GM19023 (cell line): ENCODE data around the gene ARID1A.

Source experiments
- ATAC-seq: cut with Tn5 transposase; IDR thresholded peaks from one replicate; pipeline ENCODE4 v1.9.1; 2021; ENCODE audit warnings: mild to moderate bottlenecking, moderate library complexity; ENCODE audit not compliant: unreplicated experiment

ARID1A gene

GRCh38 chr1:26826261-26827105 lies 130.7 kb downstream of the ARID1A start, which contains the start of gene ZDHHC18:
ZDHHC18 (plus strand) TSS chr1:26826688; CDS start chr1:26826805, 117 bp downstream.
- ATAC-seq = peak; percentile 66

- ATAC-seq = no peak
These were observed 131.3 kb downstream of the ARID1A start for GRCh38 chr1:26827106-26827604.

DNA sequence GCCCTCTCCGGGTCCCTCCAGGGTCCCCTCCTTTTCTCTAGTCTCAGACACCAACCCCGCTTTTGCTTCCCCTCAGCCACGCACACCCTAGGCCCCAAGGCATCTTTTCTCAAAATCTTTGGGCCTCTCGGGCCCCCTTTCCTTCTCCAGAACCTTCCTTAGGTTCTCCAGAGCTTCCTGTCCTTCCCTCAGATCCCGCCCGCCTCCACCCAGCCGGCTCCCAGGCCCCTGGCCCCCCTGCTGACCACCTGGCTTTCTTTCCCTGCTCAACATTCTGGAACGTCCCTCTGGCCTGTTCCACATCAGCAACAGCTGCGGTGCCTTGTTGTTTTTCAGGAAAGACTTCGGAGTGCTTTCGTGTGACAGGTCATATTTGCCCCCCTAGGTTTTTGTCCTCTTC lies 131.8 kb downstream of the ARID1A start:
- ATAC-seq = no peak

- ATAC-seq = no peak
These were observed 132.7 kb downstream of the ARID1A start for GRCh38 chr1:26828411-26828991.

DNA sequence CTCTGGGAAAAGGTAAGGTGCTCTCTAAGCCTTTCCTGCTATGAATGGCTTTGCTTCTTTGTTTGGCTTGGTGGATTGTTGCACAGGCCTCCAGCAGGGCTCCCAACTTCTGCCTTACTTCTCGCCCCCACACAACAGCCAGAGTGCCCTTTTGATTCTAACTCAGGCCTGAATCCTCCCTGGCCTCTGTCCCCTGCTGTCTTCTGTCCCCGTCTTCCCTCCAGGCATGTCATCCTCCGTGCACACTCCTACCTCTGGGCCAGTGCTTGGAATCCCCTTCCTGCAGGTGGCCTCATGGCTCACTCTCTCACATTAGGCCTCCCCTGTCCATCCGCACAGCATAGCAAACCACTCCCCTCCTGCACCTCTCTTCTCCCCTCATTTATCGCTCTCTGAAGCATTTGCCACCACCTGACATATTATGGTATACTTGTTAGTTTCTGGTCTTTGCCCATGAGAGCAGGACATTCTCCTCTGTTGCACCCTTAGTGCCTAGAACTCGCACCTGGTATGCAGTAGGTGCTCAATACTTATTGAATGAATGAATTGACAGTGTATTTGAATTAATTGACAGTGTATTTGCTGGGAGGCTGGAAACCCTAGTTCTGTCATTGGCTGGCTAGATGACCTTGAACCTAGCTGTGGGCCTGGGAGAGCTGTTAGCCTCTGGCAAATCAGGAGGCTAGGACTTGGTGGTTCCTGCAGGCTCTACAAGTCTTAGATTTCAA lies 133.5 kb downstream of the ARID1A start:
- ATAC-seq = no peak

DNA sequence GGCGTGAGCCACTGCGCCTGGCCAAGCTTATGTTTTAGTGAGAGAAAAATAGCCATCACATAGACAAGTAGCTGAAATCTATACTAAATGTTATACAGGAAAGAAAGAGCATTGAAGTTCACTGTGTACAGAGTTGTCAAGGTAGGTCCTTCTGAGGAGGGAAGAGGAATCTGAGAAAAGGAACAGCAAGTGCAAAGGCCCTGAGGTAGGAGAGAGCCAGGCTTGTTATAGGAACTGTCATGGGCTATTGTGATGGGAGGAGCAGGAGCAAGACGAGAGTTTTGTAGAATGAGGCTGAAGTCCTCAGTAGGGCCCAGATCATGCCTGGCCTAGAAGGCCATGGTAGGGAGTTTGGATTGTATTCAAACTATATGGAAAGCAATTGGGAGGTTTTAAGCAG lies 135.2 kb downstream of the ARID1A start:
- no peak for ATAC-seq
